Measurements from ENCODE around the gene C1orf174. TPM values are rescaled to one million over a fixed set of nuclear protein-coding genes. Genes with fewer than 3 reads are reported as not detected.

The C1orf174 gene
- total RNA-seq, 1 donor from 2014 or later, result 19.8 TPM

- no peak for ATAC-seq
- H3K4me1 ChIP-seq, result peaks cover 13% of the 10 kb centered on the region
- H3K27ac ChIP-seq, result no peak overlapping the region
- TF ChIP-seq, protein P1, sequence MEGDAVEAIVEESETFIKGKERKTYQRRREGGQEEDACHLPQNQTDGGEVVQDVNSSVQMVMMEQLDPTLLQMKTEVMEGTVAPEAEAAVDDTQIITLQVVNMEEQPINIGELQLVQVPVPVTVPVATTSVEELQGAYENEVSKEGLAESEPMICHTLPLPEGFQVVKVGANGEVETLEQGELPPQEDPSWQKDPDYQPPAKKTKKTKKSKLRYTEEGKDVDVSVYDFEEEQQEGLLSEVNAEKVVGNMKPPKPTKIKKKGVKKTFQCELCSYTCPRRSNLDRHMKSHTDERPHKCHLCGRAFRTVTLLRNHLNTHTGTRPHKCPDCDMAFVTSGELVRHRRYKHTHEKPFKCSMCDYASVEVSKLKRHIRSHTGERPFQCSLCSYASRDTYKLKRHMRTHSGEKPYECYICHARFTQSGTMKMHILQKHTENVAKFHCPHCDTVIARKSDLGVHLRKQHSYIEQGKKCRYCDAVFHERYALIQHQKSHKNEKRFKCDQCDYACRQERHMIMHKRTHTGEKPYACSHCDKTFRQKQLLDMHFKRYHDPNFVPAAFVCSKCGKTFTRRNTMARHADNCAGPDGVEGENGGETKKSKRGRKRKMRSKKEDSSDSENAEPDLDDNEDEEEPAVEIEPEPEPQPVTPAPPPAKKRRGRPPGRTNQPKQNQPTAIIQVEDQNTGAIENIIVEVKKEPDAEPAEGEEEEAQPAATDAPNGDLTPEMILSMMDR (IDR thresholded peaks at IDR 0.05), result no peak
- H3K9me3 ChIP-seq, result no peaks in the 10 kb centered on the region
- peak; percentile 45 for DNase-seq
- no peak overlapping the region for H3K4me3 ChIP-seq
- no peaks in the 10 kb centered on the region for H3K27me3 ChIP-seq (ENCODE audit: low read depth)
- intact Hi-C loops (cut with DNase I), result no loop called here
- no peaks in the 10 kb centered on the region for H3K36me3 ChIP-seq
These were observed 3.3 kb upstream of the C1orf174 start for GRCh38 chr1:3903141-3904005.

- Histone ChIP-seq H3K4me1 (peaks cover 13% of the 10 kb centered on the region), H3K4me3 (no peak overlapping the region), H3K9me3 (peaks cover 6% of the 10 kb centered on the region), H3K27me3 (ENCODE audit: low read depth) (no peaks in the 10 kb centered on the region), H3K36me3 (no peaks in the 10 kb centered on the region), H3K27ac (no peak overlapping the region)
- DNase-seq (peak; percentile 15), ATAC-seq (no peak)
- TF ChIP-seq, protein P1 (IDR thresholded peaks at IDR 0.05), result no peak
- intact Hi-C loops (cut with DNase I), result no loop called here
These were observed 2.6 kb upstream of the C1orf174 start for GRCh38 chr1:3902571-3903091.

GRCh38 chr1:3902111-3902511, 2.0 kb upstream of the C1orf174 start:
- H3K36me3 ChIP-seq, result no peaks in the 10 kb centered on the region
- peaks cover 6% of the 10 kb centered on the region for H3K9me3 ChIP-seq
- H3K4me3 ChIP-seq, result no peak overlapping the region
- no peak overlapping the region for H3K27ac ChIP-seq
- ATAC-seq (no peak), DNase-seq (peak; percentile 47)
- H3K4me1 ChIP-seq, result peaks cover 13% of the 10 kb centered on the region
- TF ChIP-seq, protein P1 (IDR thresholded peaks at IDR 0.05), result no peak
- no peaks in the 10 kb centered on the region for H3K27me3 ChIP-seq (ENCODE audit: low read depth)
- intact Hi-C loops (cut with DNase I), result no loop called here

DNA sequence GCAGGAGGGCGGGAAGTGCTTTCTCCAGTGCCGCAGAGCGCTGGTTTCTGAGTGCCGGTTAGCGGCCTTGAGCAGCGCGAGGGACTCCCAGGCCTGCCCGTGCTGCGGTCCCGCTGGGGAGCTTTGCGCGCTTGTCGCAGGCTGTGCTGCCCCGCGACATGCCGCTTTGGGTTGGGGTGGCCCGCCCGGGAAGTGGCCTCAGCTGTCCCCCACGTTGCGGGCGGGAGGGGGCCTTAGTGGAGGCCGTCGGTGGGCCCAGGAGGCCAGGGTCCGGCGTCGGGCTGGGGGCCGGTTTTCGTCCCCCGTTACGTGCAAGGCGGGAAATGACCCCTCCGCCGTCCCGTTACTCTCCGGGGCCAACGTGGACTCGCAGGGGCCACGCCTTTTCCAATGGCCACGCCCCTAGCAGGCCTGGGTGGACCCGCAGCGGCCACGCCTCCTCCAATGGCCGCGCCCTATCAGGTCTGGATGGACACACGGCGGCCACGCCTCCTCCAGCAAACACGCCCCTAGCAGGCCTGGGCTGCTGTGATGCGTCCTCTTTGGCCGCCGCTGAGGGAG, 977 bp upstream of the C1orf174 start:
- intact Hi-C loops (cut with DNase I), result no loop called here
- H3K4me3 ChIP-seq, result peak overlapping the region; percentile 99
- peak; percentile 94 to 95 for ATAC-seq
- H3K9me3 ChIP-seq, result peaks cover 6% of the 10 kb centered on the region
- no peaks in the 10 kb centered on the region for H3K36me3 ChIP-seq
- no peaks in the 10 kb centered on the region for H3K27me3 ChIP-seq (ENCODE audit: low read depth)
- peak; percentile 99 for DNase-seq
- TF ChIP-seq, protein P1 (IDR thresholded peaks at IDR 0.05), result no peak
- H3K4me1 ChIP-seq, result peaks cover 13% of the 10 kb centered on the region
- peak overlapping the region; percentile 96 for H3K27ac ChIP-seq

DNA sequence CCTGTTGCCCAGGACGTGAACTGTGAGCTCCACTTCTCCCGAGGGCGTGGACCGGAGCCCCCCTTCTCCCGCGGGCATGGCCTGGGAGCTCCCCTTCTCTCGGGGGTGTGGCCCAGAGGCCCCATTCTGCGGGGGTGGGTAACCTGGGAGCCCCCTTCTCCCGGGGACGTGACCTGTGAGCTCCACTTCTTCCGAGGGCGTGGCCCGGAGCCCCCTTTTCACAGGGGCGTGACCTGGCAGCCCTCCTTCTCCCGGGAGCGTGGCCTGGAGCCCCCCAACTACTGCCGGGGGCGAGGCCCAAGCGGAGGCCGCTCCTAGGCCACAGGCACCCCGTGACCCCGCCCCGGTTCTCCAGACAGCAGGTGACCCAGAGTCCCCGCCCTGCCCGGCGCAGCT, 320 bp downstream of the C1orf174 start:
- TF ChIP-seq, protein P1 (IDR thresholded peaks at IDR 0.05), result no peak
- ATAC-seq (peak in 1 of 2 donors; percentile 0), DNase-seq (no peak)
- H3K9me3 ChIP-seq, result peaks cover 6% of the 10 kb centered on the region
- no peaks in the 10 kb centered on the region for H3K27me3 ChIP-seq (ENCODE audit: low read depth)
- intact Hi-C loops (cut with DNase I), result no loop called here
- peak overlapping the region; percentile 96 for H3K27ac ChIP-seq
- H3K4me1 ChIP-seq, result peaks cover 13% of the 10 kb centered on the region
- H3K36me3 ChIP-seq, result no peaks in the 10 kb centered on the region
- peak overlapping the region; percentile 99 for H3K4me3 ChIP-seq
